Measurements from ENCODE around the gene SPATA9. TPM values are rescaled to one million over a fixed set of nuclear protein-coding genes. Genes with fewer than 3 reads are reported as not detected.
A peak's percentile ranks its signal among the peaks of the same experiment; 100 is the strongest.

The SPATA9 gene
- total and polyA plus RNA-seq, 9 of the 15 experiments (the other 6 are each of a cell fraction or from before 2014, with no cell fraction given) = 0.16 to 5.5 (median 0.39) TPM; not detected in 3

GRCh38 chr5:95611396-95611795 lies 71.4 kb downstream of the SPATA9 start:
- TF ChIP-seq ZNF316 (IDR thresholded peaks at IDR 0.05) (peak; percentile 51), SREBF1 (IDR thresholded peaks at IDR 0.05; ENCODE audit: borderline replicate concordance, low read depth, low read length) (no peak), ZNF274 (IDR thresholded peaks at IDR 0.05; ENCODE audit: borderline replicate concordance, low read depth, low read length) (0 out of 2 replicates have a peak, but pooled peaks have one; percentile 30)
- Histone ChIP-seq H3K9ac (ENCODE audit: insufficient read depth in 1 of 2, low read depth in 2 of 2, low read length in 2 of 2) (no peak overlapping the region), H3K4me3 (no peak overlapping the region), H3K79me2 (ENCODE audit: control insufficient read depth, insufficient read depth, low read length) (no peaks in the 10 kb centered on the region), H3K9me1 (ENCODE audit: control insufficient read depth, insufficient read depth, low read length) (no peaks in the 10 kb centered on the region), H3K4me2 (ENCODE audit: insufficient read depth, low read length) (no peak overlapping the region), H3K9me3 (replicated peaks; ENCODE audit: control insufficient read depth, insufficient read depth, low read depth, low read length) (peaks cover 2% of the 10 kb centered on the region), H3K27ac (ENCODE audit: extremely low read depth, low read depth, low read length) (no peak overlapping the region), H3K4me1 (replicated peaks in 1 of 2; ENCODE audit: control insufficient read depth in 2 of 2, insufficient read depth in 2 of 2, low read length in 2 of 2) (no peaks in the 10 kb centered on the region; a peak in 1 of 5 replicates), H3K36me3 (ENCODE audit: control insufficient read depth, insufficient read depth, low read length) (no peaks in the 10 kb centered on the region), H2AFZ (ENCODE audit: low read depth, low read length) (no peak overlapping the region), H3K27me3 (ENCODE audit: control insufficient read depth in 2 of 2, insufficient read depth in 2 of 2, low read length in 2 of 2) (no peaks in the 10 kb centered on the region), H4K20me1 (replicated peaks; ENCODE audit: control insufficient read depth, insufficient read depth, low read length) (no peaks in the 10 kb centered on the region)
- no peak for ATAC-seq
- no peak for FAIRE-seq
- 18% methylated on average over 3 of the region's 3 CpGs for WGBS (ENCODE audit: insufficient coverage, low coverage, missing lambda C conversion rate)
- no TSS peak for BruUV-seq (replicated peaks)
- in situ Hi-C loops (cut with MboI) (no loop called here), intact Hi-C loops (cut with micrococcal nuclease) (no loop called here)
- no peak for DNase-seq (ENCODE audit: extremely low read depth in 1 of 4, low spot score in 3 of 4)
- CTCF ChIA-PET (ENCODE audit: low intra/inter-chr PET ratio) = no interaction called here
- POLR2A ChIA-PET = interaction anchor here (0.6 kb wide), 1 partner anchor 1571 kb away, joined by 3 read pairs; no protein-coding TSS in a partner anchor

GRCh38 chr5:95610546-95610945 lies 72.2 kb downstream of the SPATA9 start:
- BruUV-seq (replicated peaks) = no TSS peak
- no peak for TF ChIP-seq TFAP4 (CRISPR knock-in tag; IDR thresholded peaks at IDR 0.05; ENCODE audit: borderline replicate concordance)
- no peak for TF ChIP-seq ZNF699 (CRISPR knock-in tag; IDR thresholded peaks at IDR 0.05; ENCODE audit: insufficient replicate concordance)
- TF ChIP-seq CREB3 (tag; conservative IDR thresholded peaks at IDR 0.05; ENCODE audit: low read depth) = no peak
- no peak for TF ChIP-seq PHF21A (IDR thresholded peaks at IDR 0.05; ENCODE audit: borderline replicate concordance, low read depth)
- no peak for TF ChIP-seq PREB (CRISPR knock-in tag; IDR thresholded peaks at IDR 0.05)
- TF ChIP-seq CXXC5 (CRISPR knock-in tag; IDR thresholded peaks at IDR 0.05) = no peak
- TF ChIP-seq ZNF224 (CRISPR knock-in tag; IDR thresholded peaks at IDR 0.05) = no peak
- TF ChIP-seq MLLT1 (IDR thresholded peaks at IDR 0.05) = no peak

More at GRCh38 chr5:95610546-95610945, 72.2 kb downstream of the SPATA9 start:
- ChIA-PET POLR2A (no interaction called here), CTCF (ENCODE audit: low intra/inter-chr PET ratio) (no interaction called here)
- Histone ChIP-seq H3K9me3 (replicated peaks; ENCODE audit: control insufficient read depth, insufficient read depth, low read depth, low read length) (peaks cover 2% of the 10 kb centered on the region), H2AFZ (ENCODE audit: low read depth, low read length) (no peak overlapping the region), H3K36me3 (ENCODE audit: control insufficient read depth, insufficient read depth, low read length) (no peaks in the 10 kb centered on the region), H3K4me3 (no peak overlapping the region), H3K27me3 (ENCODE audit: control insufficient read depth in 2 of 2, insufficient read depth in 2 of 2, low read length in 2 of 2) (no peaks in the 10 kb centered on the region), H3K79me2 (ENCODE audit: control insufficient read depth, insufficient read depth, low read length) (no peaks in the 10 kb centered on the region), H4K20me1 (replicated peaks; ENCODE audit: control insufficient read depth, insufficient read depth, low read length) (no peaks in the 10 kb centered on the region), H3K4me1 (replicated peaks in 1 of 2; ENCODE audit: control insufficient read depth in 2 of 2, insufficient read depth in 2 of 2, low read length in 2 of 2) (no peaks in the 10 kb centered on the region; a peak in 1 of 5 replicates), H3K4me2 (ENCODE audit: insufficient read depth, low read length) (no peak overlapping the region), H3K9ac (ENCODE audit: insufficient read depth in 1 of 2, low read depth in 2 of 2, low read length in 2 of 2) (no peak overlapping the region), H3K9me1 (ENCODE audit: control insufficient read depth, insufficient read depth, low read length) (no peaks in the 10 kb centered on the region), H3K27ac (ENCODE audit: extremely low read depth, low read depth, low read length) (no peak overlapping the region)
- in situ Hi-C loops (cut with MboI) (no loop called here), intact Hi-C loops (cut with micrococcal nuclease) (no loop called here)
- 53% methylated on average over 7 of the region's 7 CpGs for WGBS (ENCODE audit: insufficient coverage, low coverage, missing lambda C conversion rate)
- FAIRE-seq = no peak
- ATAC-seq = no peak
- no peak for DNase-seq (ENCODE audit: extremely low read depth in 1 of 4, low spot score in 3 of 4)
